ENCODE results near the gene TCF15. TPM values are rescaled to one million over a fixed set of nuclear protein-coding genes. Genes with fewer than 3 reads are reported as not detected.

TCF15 gene
- polyA plus RNA-seq, 2 of the 4 experiments (the other 2 are of a cell fraction) = not detected

DNA sequence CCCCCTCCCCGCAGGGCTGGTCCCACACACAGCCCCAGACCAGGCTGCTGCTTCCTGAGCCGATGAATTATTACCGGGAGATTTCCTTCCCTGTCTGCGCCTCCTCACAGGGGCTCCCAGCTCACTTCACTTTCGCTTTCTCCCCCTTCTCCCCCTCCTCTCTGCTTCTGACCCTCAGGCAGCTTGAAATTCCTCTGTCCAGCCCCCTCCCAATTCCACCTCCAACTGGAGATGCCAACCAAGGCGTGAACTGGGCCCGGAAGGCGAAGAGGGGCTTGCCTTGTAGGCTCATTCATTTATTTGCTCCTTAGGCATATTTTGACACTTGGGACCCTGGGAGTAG is 1.7 kb upstream of the TCF15 start:
- Histone ChIP-seq H3K9me3 (no peaks in the 10 kb centered on the region), H3K27ac (no peak overlapping the region), H3K4me1 (no peaks in the 10 kb centered on the region), H3K4me2 (no peak overlapping the region), H3K4me3 (no peak overlapping the region)
- TF ChIP-seq, protein P1, sequence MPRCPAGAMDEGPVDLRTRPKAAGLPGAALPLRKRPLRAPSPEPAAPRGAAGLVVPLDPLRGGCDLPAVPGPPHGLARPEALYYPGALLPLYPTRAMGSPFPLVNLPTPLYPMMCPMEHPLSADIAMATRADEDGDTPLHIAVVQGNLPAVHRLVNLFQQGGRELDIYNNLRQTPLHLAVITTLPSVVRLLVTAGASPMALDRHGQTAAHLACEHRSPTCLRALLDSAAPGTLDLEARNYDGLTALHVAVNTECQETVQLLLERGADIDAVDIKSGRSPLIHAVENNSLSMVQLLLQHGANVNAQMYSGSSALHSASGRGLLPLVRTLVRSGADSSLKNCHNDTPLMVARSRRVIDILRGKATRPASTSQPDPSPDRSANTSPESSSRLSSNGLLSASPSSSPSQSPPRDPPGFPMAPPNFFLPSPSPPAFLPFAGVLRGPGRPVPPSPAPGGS (IDR thresholded peaks at IDR 0.05) = no peak
- TF ChIP-seq FOXS1 (CRISPR knock-in tag; IDR thresholded peaks at IDR 0.05) (no peak), HOXB13 (CRISPR knock-in tag; IDR thresholded peaks at IDR 0.05; ENCODE audit: low read depth) (no peak), ZNF302 (CRISPR knock-in tag; IDR thresholded peaks at IDR 0.05) (no peak), EHF (CRISPR knock-in tag; IDR thresholded peaks at IDR 0.05) (no peak), BHLHE40 (IDR thresholded peaks at IDR 0.05; ENCODE audit: low read depth, low read length) (no peak), RAD21 (conservative IDR thresholded peaks at IDR 0.05 in 1 of 2, IDR thresholded peaks at IDR 0.05 in 1 of 2) (no peak), CBX2 (IDR thresholded peaks at IDR 0.05; ENCODE audit: borderline replicate concordance, low read depth) (no peak), SMC3 (IDR thresholded peaks at IDR 0.05) (no peak), TFCP2L1 (CRISPR knock-in tag; IDR thresholded peaks at IDR 0.05) (no peak)
- TF ChIP-seq, protein P2, sequence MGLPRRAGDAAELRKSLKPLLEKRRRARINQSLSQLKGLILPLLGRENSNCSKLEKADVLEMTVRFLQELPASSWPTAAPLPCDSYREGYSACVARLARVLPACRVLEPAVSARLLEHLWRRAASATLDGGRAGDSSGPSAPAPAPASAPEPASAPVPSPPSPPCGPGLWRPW (IDR thresholded peaks at IDR 0.05) = no peak
- no peak for ATAC-seq
- DNase-seq (ENCODE audit: low read depth in 1 of 2, low spot score in 1 of 2) = no peak
- ChIA-PET POLR2A (no interaction called here), CTCF (interaction anchor here (0.8 to 2.4 kb wide), 8 partner anchors 13 to 204 kb away, joined by 3 to 9 read pairs (median 3); no protein-coding TSS in a partner anchor)
- 72% methylated on average over 8 of the region's 8 CpGs for whole genome bisulfite sequencing (ENCODE audit: missing lambda C conversion rate)
- no peak for FAIRE-seq

DNA sequence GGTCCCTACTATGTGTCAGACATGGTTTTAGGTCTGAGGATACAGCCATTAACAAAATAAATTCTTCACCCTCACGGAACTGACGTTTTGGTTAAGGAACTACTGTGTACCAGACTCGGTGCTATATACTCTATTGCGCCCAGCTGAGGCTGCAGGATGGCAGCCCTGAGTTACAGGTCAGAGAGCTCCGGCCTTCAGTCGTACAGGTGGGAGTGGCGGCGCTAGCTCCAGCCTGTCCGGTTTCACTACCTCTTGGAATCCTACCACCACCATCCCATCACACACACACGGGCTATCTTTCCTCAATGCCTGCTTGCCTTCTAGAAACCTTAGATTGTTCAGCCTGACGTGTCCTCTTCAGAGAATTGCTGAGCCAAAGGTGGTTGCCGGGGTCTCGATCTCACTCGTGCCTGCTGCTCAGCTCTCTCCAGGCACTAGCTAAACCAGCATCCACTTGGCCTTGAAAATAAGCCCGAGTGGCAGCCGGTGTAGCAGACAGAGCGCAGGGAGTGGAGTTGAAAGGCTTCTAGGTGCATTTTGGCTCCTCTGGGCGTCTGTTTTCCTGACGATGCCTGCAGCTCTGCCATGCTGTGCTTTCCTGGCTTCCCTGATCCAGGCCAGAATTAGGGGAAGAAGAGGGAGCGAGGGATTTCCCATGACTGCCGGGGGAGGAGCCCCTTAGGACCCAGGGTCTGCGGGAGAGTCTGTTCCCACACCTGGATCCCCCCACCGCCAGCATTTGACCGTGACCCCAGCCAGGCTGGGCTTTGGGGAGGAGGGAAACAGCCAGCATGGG is 1.1 kb upstream of the TCF15 start:
- POLR2A ChIA-PET = no interaction called here

GRCh38 chr20:609371-609964 is 641 bp downstream of the TCF15 start:
- ChIA-PET CTCF (no interaction called here), POLR2A (no interaction called here)
- WGBS (ENCODE audit: missing lambda C conversion rate) = 86% methylated on average over 49 of the region's 54 CpGs
- no peak overlapping the region for H3K4me3 ChIP-seq
- no peak for FAIRE-seq
- no peak overlapping the region for H3K27ac ChIP-seq
- ATAC-seq = no peak
- no peaks in the 10 kb centered on the region for H3K4me1 ChIP-seq
- TF ChIP-seq, protein P1 (IDR thresholded peaks at IDR 0.05) = no peak
- TF ChIP-seq CEBPB (IDR thresholded peaks at IDR 0.05) (no peak), EHMT2 (IDR thresholded peaks at IDR 0.05; ENCODE audit: low read depth) (no peak), HOXB13 (CRISPR knock-in tag; IDR thresholded peaks at IDR 0.05; ENCODE audit: low read depth) (no peak), MAZ (IDR thresholded peaks at IDR 0.05; ENCODE audit: borderline replicate concordance, low read depth, low read length) (no peak), JUN (IDR thresholded peaks at IDR 0.05) (no peak), SREBF2 (IDR thresholded peaks at IDR 0.05) (no peak), RAD21 (conservative IDR thresholded peaks at IDR 0.05 in 1 of 2, IDR thresholded peaks at IDR 0.05 in 1 of 2) (no peak), BHLHE40 (IDR thresholded peaks at IDR 0.05; ENCODE audit: low read depth, low read length) (no peak), CBX2 (IDR thresholded peaks at IDR 0.05; ENCODE audit: borderline replicate concordance, low read depth) (no peak), TFCP2L1 (CRISPR knock-in tag; IDR thresholded peaks at IDR 0.05) (no peak)
- TF ChIP-seq, protein P3, sequence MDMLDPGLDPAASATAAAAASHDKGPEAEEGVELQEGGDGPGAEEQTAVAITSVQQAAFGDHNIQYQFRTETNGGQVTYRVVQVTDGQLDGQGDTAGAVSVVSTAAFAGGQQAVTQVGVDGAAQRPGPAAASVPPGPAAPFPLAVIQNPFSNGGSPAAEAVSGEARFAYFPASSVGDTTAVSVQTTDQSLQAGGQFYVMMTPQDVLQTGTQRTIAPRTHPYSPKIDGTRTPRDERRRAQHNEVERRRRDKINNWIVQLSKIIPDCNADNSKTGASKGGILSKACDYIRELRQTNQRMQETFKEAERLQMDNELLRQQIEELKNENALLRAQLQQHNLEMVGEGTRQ (IDR thresholded peaks at IDR 0.05) = no peak
- H3K9me3 ChIP-seq = no peaks in the 10 kb centered on the region
- no peak for DNase-seq (ENCODE audit: low read depth in 1 of 2, low spot score in 1 of 2)
- H3K4me2 ChIP-seq = no peak overlapping the region

More for the DNA sequence above, 1.1 kb upstream of the TCF15 start:
- FAIRE-seq (no peak), ATAC-seq (peak in 1 of 2 experiments; percentile 27; a peak in 3 of 6 replicates), DNase-seq (ENCODE audit: low read depth in 1 of 2, low spot score in 1 of 2) (no peak)
- H3K4me3 ChIP-seq = no peak overlapping the region
- CTCF ChIA-PET = interaction anchor here (0.8 to 2.4 kb wide), 8 partner anchors 13 to 205 kb away, joined by 3 to 9 read pairs (median 3); no protein-coding TSS in a partner anchor
- no peak overlapping the region for H3K4me2 ChIP-seq
- no peaks in the 10 kb centered on the region for H3K9me3 ChIP-seq
- H3K27ac ChIP-seq = no peak overlapping the region
- TF ChIP-seq RARB (CRISPR knock-in tag; IDR thresholded peaks at IDR 0.05) = no peak
- TF ChIP-seq RFX5 (IDR thresholded peaks at IDR 0.05) = no peak
- no peak for TF ChIP-seq HDAC2 (IDR thresholded peaks at IDR 0.05)
- no peak for TF ChIP-seq JUNB (IDR thresholded peaks at IDR 0.05)
- WGBS (ENCODE audit: missing lambda C conversion rate) = 71% methylated on average over 24 of the region's 24 CpGs
- no peaks in the 10 kb centered on the region for H3K4me1 ChIP-seq
